Measurements from ENCODE around the gene RDH5.

- TF ChIP-seq CTCF (IDR thresholded peaks at IDR 0.05) (no peak), POLR2A (IDR thresholded peaks at IDR 0.05) (no peak)
Observed at GRCh38 chr12:55687746-55688145, 32.4 kb upstream of the RDH5 start.

All from adrenal gland (tissue), 5 donors.